ENCODE measurements around the gene ALDH3A2.

Gene ALDH3A2

DNA sequence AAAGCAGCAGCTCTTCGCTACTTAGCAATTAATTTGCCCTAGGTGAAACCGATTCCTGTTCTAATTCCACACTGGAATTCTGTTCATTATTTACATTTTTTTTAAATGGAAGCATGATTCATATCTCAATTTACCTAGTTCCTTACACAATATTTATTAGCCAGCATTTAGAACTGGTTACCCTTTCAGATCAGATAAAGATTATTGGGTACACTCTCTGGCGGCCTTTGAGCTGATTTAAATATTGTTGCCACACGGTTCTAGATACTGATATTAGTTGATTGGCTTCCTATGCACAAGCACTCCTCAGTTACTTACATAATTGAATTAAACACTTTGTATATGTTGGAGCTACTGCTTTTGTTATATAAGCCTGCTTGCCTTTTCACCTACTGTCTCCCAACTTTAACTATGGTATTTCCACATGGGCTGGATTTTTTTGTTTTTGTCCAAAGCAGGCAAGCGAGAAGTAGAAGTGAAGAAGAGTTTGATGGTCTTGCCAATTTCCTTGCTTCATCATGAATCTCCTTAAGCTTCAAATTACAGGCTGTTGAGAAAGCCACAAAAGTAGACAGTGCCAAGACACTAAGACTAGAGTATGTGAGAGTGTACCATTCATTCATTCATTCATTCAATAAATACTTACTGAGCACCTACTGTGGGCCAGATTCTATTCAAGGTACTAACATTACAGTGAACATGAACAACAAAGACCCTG lies 3.9 kb upstream of the ALDH3A2 start:
- Histone ChIP-seq H3K27ac (ENCODE audit: poor library complexity, severe bottlenecking) (no peak overlapping the region), H3K9me3 (ENCODE audit: severe bottlenecking) (no peaks in the 10 kb centered on the region), H3K4me3 (ENCODE audit: severe bottlenecking) (no peak overlapping the region), H3K4me1 (ENCODE audit: insufficient read depth, poor library complexity, severe bottlenecking) (peaks cover 32% of the 10 kb centered on the region), H3K27me3 (ENCODE audit: insufficient read depth, poor library complexity, severe bottlenecking) (no peaks in the 10 kb centered on the region), H3K36me3 (ENCODE audit: low read depth) (no peaks in the 10 kb centered on the region)
- DNase-seq (ENCODE audit: low spot score), result no peak
- ATAC-seq (ENCODE audit: low read depth), result no peak
- TF ChIP-seq, protein P1, sequence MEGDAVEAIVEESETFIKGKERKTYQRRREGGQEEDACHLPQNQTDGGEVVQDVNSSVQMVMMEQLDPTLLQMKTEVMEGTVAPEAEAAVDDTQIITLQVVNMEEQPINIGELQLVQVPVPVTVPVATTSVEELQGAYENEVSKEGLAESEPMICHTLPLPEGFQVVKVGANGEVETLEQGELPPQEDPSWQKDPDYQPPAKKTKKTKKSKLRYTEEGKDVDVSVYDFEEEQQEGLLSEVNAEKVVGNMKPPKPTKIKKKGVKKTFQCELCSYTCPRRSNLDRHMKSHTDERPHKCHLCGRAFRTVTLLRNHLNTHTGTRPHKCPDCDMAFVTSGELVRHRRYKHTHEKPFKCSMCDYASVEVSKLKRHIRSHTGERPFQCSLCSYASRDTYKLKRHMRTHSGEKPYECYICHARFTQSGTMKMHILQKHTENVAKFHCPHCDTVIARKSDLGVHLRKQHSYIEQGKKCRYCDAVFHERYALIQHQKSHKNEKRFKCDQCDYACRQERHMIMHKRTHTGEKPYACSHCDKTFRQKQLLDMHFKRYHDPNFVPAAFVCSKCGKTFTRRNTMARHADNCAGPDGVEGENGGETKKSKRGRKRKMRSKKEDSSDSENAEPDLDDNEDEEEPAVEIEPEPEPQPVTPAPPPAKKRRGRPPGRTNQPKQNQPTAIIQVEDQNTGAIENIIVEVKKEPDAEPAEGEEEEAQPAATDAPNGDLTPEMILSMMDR (IDR thresholded peaks at IDR 0.05; ENCODE audit: poor library complexity, severe bottlenecking), result no peak

DNA sequence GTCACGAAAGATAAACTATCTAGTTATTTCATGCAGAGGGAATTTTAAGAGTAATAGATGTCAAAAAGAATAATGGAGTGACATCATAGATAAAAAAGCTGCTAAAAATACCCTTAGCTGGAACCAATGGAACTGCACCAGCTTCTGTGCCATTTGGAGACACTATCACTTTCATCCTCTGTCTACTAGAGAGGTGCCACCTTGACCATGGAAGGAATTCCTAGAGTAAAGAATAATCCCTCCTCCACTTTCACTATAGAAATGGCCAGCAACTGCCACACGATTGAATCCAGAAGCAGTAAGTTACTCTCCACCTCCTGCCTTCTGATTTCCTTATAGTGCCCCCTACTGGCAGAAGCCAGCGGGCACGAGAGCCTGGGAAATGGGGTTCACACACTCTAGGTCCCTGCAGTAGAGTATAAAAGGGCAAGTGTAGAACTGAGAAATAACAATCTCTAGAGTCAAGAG lies 2.8 kb upstream of the ALDH3A2 start:
- TF ChIP-seq, protein P1 (IDR thresholded peaks at IDR 0.05; ENCODE audit: poor library complexity, severe bottlenecking), result peak; percentile 29
- peaks cover 38% of the 10 kb centered on the region for H3K4me1 ChIP-seq (ENCODE audit: insufficient read depth, poor library complexity, severe bottlenecking)
- H3K4me3 ChIP-seq (ENCODE audit: severe bottlenecking), result no peak overlapping the region
- H3K9me3 ChIP-seq (ENCODE audit: severe bottlenecking), result no peaks in the 10 kb centered on the region
- H3K27ac ChIP-seq (ENCODE audit: poor library complexity, severe bottlenecking), result no peak overlapping the region
- H3K27me3 ChIP-seq (ENCODE audit: insufficient read depth, poor library complexity, severe bottlenecking), result no peaks in the 10 kb centered on the region
- DNase-seq (ENCODE audit: low spot score) (no peak), ATAC-seq (ENCODE audit: low read depth) (no peak)
- peaks cover 3% of the 10 kb centered on the region; the same call in 1 of the 2 replicates for H3K36me3 ChIP-seq (ENCODE audit: low read depth)

DNA sequence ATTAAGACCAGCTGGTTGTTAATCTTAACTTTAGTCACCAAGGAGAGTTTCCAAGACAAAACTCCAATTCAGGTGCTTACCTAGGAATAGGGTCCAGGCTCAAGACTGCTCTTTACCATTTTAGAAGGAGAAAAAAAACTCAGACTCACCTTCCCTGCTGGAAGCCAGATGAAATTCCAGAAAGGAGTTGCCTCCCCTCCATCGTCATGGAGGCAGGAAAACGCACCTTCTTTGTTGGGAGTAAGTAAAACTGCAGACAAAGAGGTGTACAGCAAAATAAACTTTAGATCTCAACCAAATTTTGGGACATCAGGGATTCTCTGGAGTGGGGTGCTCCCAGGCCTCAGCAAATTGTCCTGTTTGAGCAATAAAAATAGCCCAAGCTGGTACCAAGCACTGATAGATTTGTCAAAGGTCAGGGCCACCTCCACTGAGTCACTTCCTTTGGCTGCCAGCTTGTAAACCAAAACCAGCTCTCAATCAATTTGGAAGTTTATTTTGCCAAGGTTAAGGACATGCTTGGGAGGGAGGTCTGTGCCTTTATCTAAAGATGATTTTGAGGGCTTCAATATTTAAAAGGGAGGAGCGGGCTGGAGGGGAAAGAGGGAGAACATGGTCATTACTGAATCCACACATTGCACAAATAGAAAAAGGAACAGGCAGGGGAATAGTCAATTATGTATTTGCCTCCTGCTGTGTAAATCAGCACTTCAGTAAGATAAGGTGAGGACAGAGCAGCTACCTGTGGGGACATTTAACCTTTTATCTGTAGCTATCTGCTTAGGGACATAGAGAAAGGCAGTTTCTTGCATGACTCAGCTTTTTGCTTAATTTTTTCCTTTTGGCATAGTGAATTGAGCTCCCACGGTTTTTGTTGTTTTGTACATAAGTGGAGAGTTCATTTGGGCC lies 1.5 kb upstream of the ALDH3A2 start:
- Histone ChIP-seq H3K27ac (ENCODE audit: poor library complexity, severe bottlenecking) (peak overlapping the region; percentile 75), H3K27me3 (ENCODE audit: insufficient read depth, poor library complexity, severe bottlenecking) (no peaks in the 10 kb centered on the region), H3K4me1 (ENCODE audit: insufficient read depth, poor library complexity, severe bottlenecking) (peaks cover 48% of the 10 kb centered on the region), H3K9me3 (ENCODE audit: severe bottlenecking) (no peaks in the 10 kb centered on the region), H3K36me3 (ENCODE audit: low read depth) (peaks cover 13% of the 10 kb centered on the region), H3K4me3 (ENCODE audit: severe bottlenecking) (no peak overlapping the region)
- DNase-seq (ENCODE audit: low spot score), result no peak
- TF ChIP-seq, protein P1 (IDR thresholded peaks at IDR 0.05; ENCODE audit: poor library complexity, severe bottlenecking), result no peak
- ATAC-seq (ENCODE audit: low read depth), result no peak

DNA sequence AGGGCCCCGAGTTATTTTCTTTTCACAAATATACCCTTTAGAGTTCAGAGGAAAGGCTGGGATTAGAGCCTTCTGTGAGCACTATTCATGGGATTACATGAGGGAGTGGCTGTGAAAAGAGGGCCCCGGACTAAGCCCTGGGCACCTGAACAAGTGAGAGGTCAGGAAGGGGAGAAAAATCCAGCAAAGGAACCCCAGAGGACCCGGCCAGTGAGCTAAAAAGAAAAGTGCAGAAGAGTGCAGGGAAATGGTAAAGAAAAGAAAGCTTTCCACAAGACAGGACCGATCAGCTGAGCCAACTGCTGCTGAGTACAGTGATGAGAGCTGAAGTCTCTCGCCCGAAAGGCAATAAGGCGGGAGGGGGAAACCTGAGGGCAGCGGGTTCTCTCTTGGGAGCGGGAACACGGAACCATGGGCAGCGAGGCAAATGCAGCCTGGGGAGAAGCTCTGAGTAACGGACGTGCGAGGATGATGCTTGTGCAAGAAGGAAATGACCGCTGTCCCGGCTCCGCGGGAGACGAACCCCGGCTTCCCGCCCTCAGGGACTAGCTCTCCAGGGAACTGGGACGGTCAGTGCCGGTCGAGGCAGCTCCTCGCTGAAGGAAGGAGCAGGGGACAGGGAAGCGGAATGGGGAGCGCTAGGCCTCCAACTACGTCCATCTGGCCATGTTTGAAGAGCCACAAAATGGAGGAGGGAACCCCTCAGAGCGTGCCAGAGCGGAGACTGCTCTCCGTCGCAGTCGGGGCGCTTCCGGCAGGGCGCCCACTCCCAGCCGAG lies 665 bp upstream of the ALDH3A2 start:
- Histone ChIP-seq H3K27ac (ENCODE audit: poor library complexity, severe bottlenecking) (peak overlapping the region; percentile 75), H3K4me1 (ENCODE audit: insufficient read depth, poor library complexity, severe bottlenecking) (peaks cover 49% of the 10 kb centered on the region), H3K4me3 (ENCODE audit: severe bottlenecking) (peak overlapping the region; percentile 51), H3K36me3 (ENCODE audit: low read depth) (peaks cover 20% of the 10 kb centered on the region), H3K9me3 (ENCODE audit: severe bottlenecking) (no peaks in the 10 kb centered on the region), H3K27me3 (ENCODE audit: insufficient read depth, poor library complexity, severe bottlenecking) (no peaks in the 10 kb centered on the region)
- peak; percentile 71 for DNase-seq (ENCODE audit: low spot score)
- TF ChIP-seq, protein P1 (IDR thresholded peaks at IDR 0.05; ENCODE audit: poor library complexity, severe bottlenecking), result no peak
- peak; percentile 34 for ATAC-seq (ENCODE audit: low read depth)

Measured in RWPE2 (cell line).